ENCODE data around the gene THTPA. TPM values are rescaled to one million over a fixed set of nuclear protein-coding genes. Genes with fewer than 3 reads are reported as not detected.

THTPA gene
- total RNA-seq, 4 donors from 2014 or later, result 8.1 to 15.1 (median 13.8) TPM

GRCh38 chr14:23522643-23523198, 33.4 kb upstream of the THTPA start:
- H3K4me3 ChIP-seq, result no peak overlapping the region
- intact Hi-C loops (cut with DNase I), result no loop called here
- no peak overlapping the region for H3K27ac ChIP-seq
- DNase-seq, result no peak
- WGBS, 2 donors, result 64 to 76% methylated on average over 2 to 8 of the region's 9 CpGs
- H3K4me1 ChIP-seq, result no peaks in the 10 kb centered on the region
- H3K9me3 ChIP-seq, result no peaks in the 10 kb centered on the region
- H3K27me3 ChIP-seq, result no peaks in the 10 kb centered on the region
- TF ChIP-seq CTCF (IDR thresholded peaks at IDR 0.05) (no peak), POLR2A (IDR thresholded peaks at IDR 0.05) (no peak)
- no peaks in the 10 kb centered on the region for H3K36me3 ChIP-seq

GRCh38 chr14:23523229-23524016, 32.6 kb upstream of the THTPA start:
- WGBS, 2 donors, result 87 to 90% methylated on average over 13 to 14 of the region's 16 CpGs
- intact Hi-C loops (cut with DNase I), result no loop called here
- TF ChIP-seq CTCF (IDR thresholded peaks at IDR 0.05) (no peak), POLR2A (IDR thresholded peaks at IDR 0.05) (no peak)
- no peaks in the 10 kb centered on the region for H3K9me3 ChIP-seq
- no peaks in the 10 kb centered on the region for H3K36me3 ChIP-seq
- H3K27ac ChIP-seq, result no peak overlapping the region
- H3K4me1 ChIP-seq, result no peaks in the 10 kb centered on the region
- DNase-seq, result no peak
- no peak overlapping the region for H3K4me3 ChIP-seq
- H3K27me3 ChIP-seq, result no peaks in the 10 kb centered on the region

GRCh38 chr14:23524954-23525353, 31.1 kb upstream of the THTPA start:
- intact Hi-C loops (cut with DNase I), result no loop called here
- 82% methylated on average over 12 of the region's 14 CpGs; no CpG with 5 or more reads in 1 of the 2 donors for WGBS, 2 donors
- Histone ChIP-seq H3K9me3 (no peaks in the 10 kb centered on the region), H3K36me3 (no peaks in the 10 kb centered on the region), H3K4me3 (no peak overlapping the region), H3K27me3 (no peaks in the 10 kb centered on the region), H3K27ac (no peak overlapping the region), H3K4me1 (no peaks in the 10 kb centered on the region)
- TF ChIP-seq CTCF (IDR thresholded peaks at IDR 0.05) (no peak), POLR2A (IDR thresholded peaks at IDR 0.05) (no peak)
- no peak for DNase-seq

GRCh38 chr14:23525611-23526010, 30.5 kb upstream of the THTPA start:
- DNase-seq, result no peak
- no peaks in the 10 kb centered on the region for H3K4me1 ChIP-seq
- intact Hi-C loops (cut with DNase I), result no loop called here
- no peaks in the 10 kb centered on the region for H3K36me3 ChIP-seq
- TF ChIP-seq CTCF (IDR thresholded peaks at IDR 0.05) (no peak), POLR2A (IDR thresholded peaks at IDR 0.05) (no peak)
- H3K9me3 ChIP-seq, result no peaks in the 10 kb centered on the region
- no peak overlapping the region for H3K27ac ChIP-seq
- 90% methylated on average over 2 of the region's 8 CpGs; no CpG with 5 or more reads in 1 of the 2 donors for WGBS, 2 donors
- H3K27me3 ChIP-seq, result no peaks in the 10 kb centered on the region
- no peak overlapping the region for H3K4me3 ChIP-seq

GRCh38 chr14:23528555-23528954, 27.5 kb upstream of the THTPA start:
- WGBS, 2 donors, result 45 to 67% methylated on average over 1 of the region's 1 CpG
- Histone ChIP-seq H3K27ac (no peak overlapping the region), H3K4me1 (no peaks in the 10 kb centered on the region), H3K36me3 (no peaks in the 10 kb centered on the region), H3K9me3 (no peaks in the 10 kb centered on the region), H3K27me3 (no peaks in the 10 kb centered on the region), H3K4me3 (no peak overlapping the region)
- intact Hi-C loops (cut with DNase I), result no loop called here
- TF ChIP-seq CTCF (IDR thresholded peaks at IDR 0.05) (no peak), POLR2A (IDR thresholded peaks at IDR 0.05) (no peak)
- DNase-seq, result no peak

Measured in esophagus squamous epithelium (tissue), 5 donors.